SK-N-SH treated with all-trans-retinoic acid at 6 μM for 48 hours (cell line): Measurements from ENCODE around the gene SLC40A1.

Experiments used
- ATAC-seq: fragments of 200-7000 bp; cut with Tn5 transposase; 3 replicates; pipeline ENCODE4 v1.9.1; 2020; ENCODE audit warnings: mild to moderate bottlenecking, moderate library complexity
- ARNTL ChIP-seq: fragments of 450-650 bp; formaldehyde crosslinking; IDR thresholded peaks from 2 replicates; pipeline ENCODE4 v1.5.0; 2020; ENCODE audit warnings: low read depth, mild to moderate bottlenecking, moderate library complexity, borderline replicate concordance
- BACH2 ChIP-seq: fragments of 250-450 bp; sonication (Bioruptor Pico); IDR thresholded peaks from 2 replicates; pipeline ENCODE4 v1.9.0; 2021; ENCODE audit warnings: mild to moderate bottlenecking, borderline replicate concordance
- CSDC2 ChIP-seq: fragments of 250-450 bp; sonication (Bioruptor Pico); IDR thresholded peaks from 2 replicates; pipeline ENCODE4 v1.5.0; 2020; ENCODE audit warnings: mild to moderate bottlenecking, moderate library complexity
- ISL1 ChIP-seq: fragments of 250-450 bp; sonication (Bioruptor Pico); IDR thresholded peaks from 2 replicates; pipeline ENCODE4 v2.1.2; 2022; ENCODE audit warnings: mild to moderate bottlenecking, moderate library complexity
- OSR1 ChIP-seq: fragments of 250-450 bp; sonication (Bioruptor Pico); IDR thresholded peaks from 2 replicates; pipeline ENCODE4 v1.8.0; 2022; ENCODE audit warnings: moderate library complexity, mild to moderate bottlenecking, inconsistent platforms
- PPARA ChIP-seq: fragments of 250-450 bp; sonication (Bioruptor Pico); IDR thresholded peaks from 2 replicates; pipeline ENCODE4 v1.5.0; 2020; ENCODE audit warnings: mild to moderate bottlenecking, borderline replicate concordance
- SNAI2 ChIP-seq: fragments of 250-450 bp; sonication (Bioruptor Pico); IDR thresholded peaks from 2 replicates; pipeline ENCODE4 v1.5.0; 2020; ENCODE audit warnings: mild to moderate bottlenecking, moderate library complexity
- TCF4 ChIP-seq: fragments of 250-450 bp; sonication (Bioruptor Pico); IDR thresholded peaks from 2 replicates; pipeline ENCODE4 v1.8.0; 2021; ENCODE audit warnings: mild to moderate bottlenecking, moderate library complexity, borderline replicate concordance
- TOX ChIP-seq: fragments of 250-450 bp; sonication (Bioruptor Pico); IDR thresholded peaks from 2 replicates; pipeline ENCODE4 v1.8.0; 2021; ENCODE audit warnings: mild to moderate bottlenecking, moderate library complexity, borderline replicate concordance
- ZC3H10 ChIP-seq: fragments of 250-450 bp; sonication (Bioruptor Pico); IDR thresholded peaks from 2 replicates; pipeline ENCODE4 v1.5.1; 2021; ENCODE audit warnings: mild to moderate bottlenecking, moderate library complexity
- ZFP3 ChIP-seq: fragments of 250-450 bp; sonication (Bioruptor Pico); IDR thresholded peaks from 2 replicates; pipeline ENCODE4 v1.5.0; 2020; ENCODE audit warnings: mild to moderate bottlenecking, moderate library complexity
- ZFP30 ChIP-seq: fragments of 450-650 bp; formaldehyde crosslinking; IDR thresholded peaks from 2 replicates; pipeline ENCODE4 v1.5.0; 2022; ENCODE audit warnings: mild to moderate bottlenecking, moderate library complexity
- ZNF70 ChIP-seq: fragments of 450-650 bp; formaldehyde crosslinking; IDR thresholded peaks from 2 replicates; pipeline ENCODE4 v1.5.0; 2020; ENCODE audit warnings: mild to moderate bottlenecking, moderate library complexity
- TF ChIP-seq, protein P1 (sequence below): fragments of 250-450 bp; sonication (Bioruptor Pico); IDR thresholded peaks from 2 replicates; pipeline ENCODE4 v1.8.0; 2020; ENCODE audit warnings: mild to moderate bottlenecking, moderate library complexity, borderline replicate concordance
- TF ChIP-seq, protein P2 (sequence below): fragments of 250-450 bp; sonication (Bioruptor Pico); IDR thresholded peaks from 2 replicates; pipeline ENCODE4 v1.8.0; 2021; ENCODE audit warnings: low read depth, mild to moderate bottlenecking, moderate library complexity, borderline replicate concordance
- TF ChIP-seq, protein P3 (sequence below): fragments of 250-450 bp; sonication (Bioruptor Pico); IDR thresholded peaks from 2 replicates; pipeline ENCODE4 v1.5.0; 2020; ENCODE audit warnings: mild to moderate bottlenecking, moderate library complexity
- TF ChIP-seq, protein P4 (sequence below): fragments of 250-450 bp; sonication (Bioruptor Pico); IDR thresholded peaks from 2 replicates; pipeline ENCODE4 v1.5.1; 2021; ENCODE audit warnings: mild to moderate bottlenecking, moderate library complexity
- TF ChIP-seq, protein P5 (sequence below): fragments of 250-450 bp; sonication (Bioruptor Pico); IDR thresholded peaks from 2 replicates; pipeline ENCODE4 v1.5.1; 2020; ENCODE audit warnings: low read depth, mild to moderate bottlenecking, moderate library complexity

SLC40A1 gene

DNA sequence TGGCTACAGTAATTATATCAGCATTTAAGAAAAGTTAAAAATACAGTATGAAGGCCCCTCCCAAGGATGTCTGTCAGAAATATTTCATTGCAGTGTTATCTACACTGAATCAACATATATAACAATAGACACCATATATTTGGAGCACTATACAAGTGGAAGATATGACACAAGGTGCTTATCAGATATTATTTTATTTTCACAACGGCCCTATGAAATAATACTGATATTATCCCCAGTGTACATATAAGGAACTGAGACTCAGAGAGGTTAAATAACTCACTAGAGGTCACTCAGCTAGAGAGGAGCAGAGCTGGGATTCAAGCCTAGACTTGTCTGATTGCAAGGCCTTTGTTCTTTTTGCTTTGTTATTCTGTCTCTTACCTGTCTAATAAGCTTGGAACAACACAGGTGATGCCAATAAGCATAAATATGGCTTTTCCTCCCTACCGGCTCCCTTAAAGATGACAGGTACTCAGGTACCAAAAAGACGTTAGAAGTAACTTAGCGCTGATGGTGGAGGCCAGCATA lies 4.7 kb upstream of the SLC40A1 start:
- TF ChIP-seq CSDC2 (CRISPR knock-in tag), result no peak
- no peak for ATAC-seq

DNA sequence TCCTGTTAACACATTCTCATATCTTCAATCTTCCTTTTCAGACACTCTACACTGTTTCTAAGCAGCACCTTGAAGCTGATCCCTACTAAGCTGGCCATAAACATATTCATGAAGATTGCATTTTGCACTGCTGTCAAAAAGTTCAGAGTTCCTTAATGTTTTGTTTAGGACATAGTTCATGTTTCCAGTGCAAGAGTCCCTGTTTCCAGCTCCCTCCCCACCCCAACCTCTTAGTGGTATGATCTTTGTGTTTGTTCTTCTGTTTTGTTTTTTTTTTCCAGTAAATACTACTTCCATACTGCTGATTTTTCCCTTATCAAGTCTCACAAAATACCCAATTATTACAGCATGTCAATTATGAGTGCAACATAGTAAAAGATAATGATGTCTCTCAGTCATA lies 4.1 kb upstream of the SLC40A1 start:
- TF ChIP-seq, protein P1, sequence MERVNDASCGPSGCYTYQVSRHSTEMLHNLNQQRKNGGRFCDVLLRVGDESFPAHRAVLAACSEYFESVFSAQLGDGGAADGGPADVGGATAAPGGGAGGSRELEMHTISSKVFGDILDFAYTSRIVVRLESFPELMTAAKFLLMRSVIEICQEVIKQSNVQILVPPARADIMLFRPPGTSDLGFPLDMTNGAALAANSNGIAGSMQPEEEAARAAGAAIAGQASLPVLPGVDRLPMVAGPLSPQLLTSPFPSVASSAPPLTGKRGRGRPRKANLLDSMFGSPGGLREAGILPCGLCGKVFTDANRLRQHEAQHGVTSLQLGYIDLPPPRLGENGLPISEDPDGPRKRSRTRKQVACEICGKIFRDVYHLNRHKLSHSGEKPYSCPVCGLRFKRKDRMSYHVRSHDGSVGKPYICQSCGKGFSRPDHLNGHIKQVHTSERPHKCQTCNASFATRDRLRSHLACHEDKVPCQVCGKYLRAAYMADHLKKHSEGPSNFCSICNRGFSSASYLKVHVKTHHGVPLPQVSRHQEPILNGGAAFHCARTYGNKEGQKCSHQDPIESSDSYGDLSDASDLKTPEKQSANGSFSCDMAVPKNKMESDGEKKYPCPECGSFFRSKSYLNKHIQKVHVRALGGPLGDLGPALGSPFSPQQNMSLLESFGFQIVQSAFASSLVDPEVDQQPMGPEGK (CRISPR knock-in tag), result no peak
- TF ChIP-seq, protein P2, sequence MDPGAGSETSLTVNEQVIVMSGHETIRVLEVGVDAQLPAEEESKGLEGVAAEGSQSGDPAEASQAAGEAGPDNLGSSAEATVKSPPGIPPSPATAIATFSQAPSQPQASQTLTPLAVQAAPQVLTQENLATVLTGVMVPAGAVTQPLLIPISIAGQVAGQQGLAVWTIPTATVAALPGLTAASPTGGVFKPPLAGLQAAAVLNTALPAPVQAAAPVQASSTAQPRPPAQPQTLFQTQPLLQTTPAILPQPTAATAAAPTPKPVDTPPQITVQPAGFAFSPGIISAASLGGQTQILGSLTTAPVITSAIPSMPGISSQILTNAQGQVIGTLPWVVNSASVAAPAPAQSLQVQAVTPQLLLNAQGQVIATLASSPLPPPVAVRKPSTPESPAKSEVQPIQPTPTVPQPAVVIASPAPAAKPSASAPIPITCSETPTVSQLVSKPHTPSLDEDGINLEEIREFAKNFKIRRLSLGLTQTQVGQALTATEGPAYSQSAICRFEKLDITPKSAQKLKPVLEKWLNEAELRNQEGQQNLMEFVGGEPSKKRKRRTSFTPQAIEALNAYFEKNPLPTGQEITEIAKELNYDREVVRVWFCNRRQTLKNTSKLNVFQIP (CRISPR knock-in tag), result no peak
- no peak for TF ChIP-seq TCF4 (CRISPR knock-in tag)
- no peak for TF ChIP-seq CSDC2 (CRISPR knock-in tag)
- TF ChIP-seq PPARA (CRISPR knock-in tag), result no peak
- no peak for TF ChIP-seq ZFP3 (CRISPR knock-in tag)
- TF ChIP-seq BACH2 (CRISPR knock-in tag), result no peak
- TF ChIP-seq, protein P3, sequence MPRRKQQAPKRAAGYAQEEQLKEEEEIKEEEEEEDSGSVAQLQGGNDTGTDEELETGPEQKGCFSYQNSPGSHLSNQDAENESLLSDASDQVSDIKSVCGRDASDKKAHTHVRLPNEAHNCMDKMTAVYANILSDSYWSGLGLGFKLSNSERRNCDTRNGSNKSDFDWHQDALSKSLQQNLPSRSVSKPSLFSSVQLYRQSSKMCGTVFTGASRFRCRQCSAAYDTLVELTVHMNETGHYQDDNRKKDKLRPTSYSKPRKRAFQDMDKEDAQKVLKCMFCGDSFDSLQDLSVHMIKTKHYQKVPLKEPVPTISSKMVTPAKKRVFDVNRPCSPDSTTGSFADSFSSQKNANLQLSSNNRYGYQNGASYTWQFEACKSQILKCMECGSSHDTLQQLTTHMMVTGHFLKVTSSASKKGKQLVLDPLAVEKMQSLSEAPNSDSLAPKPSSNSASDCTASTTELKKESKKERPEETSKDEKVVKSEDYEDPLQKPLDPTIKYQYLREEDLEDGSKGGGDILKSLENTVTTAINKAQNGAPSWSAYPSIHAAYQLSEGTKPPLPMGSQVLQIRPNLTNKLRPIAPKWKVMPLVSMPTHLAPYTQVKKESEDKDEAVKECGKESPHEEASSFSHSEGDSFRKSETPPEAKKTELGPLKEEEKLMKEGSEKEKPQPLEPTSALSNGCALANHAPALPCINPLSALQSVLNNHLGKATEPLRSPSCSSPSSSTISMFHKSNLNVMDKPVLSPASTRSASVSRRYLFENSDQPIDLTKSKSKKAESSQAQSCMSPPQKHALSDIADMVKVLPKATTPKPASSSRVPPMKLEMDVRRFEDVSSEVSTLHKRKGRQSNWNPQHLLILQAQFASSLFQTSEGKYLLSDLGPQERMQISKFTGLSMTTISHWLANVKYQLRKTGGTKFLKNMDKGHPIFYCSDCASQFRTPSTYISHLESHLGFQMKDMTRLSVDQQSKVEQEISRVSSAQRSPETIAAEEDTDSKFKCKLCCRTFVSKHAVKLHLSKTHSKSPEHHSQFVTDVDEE (CRISPR knock-in tag), result no peak
- no peak for ATAC-seq

DNA sequence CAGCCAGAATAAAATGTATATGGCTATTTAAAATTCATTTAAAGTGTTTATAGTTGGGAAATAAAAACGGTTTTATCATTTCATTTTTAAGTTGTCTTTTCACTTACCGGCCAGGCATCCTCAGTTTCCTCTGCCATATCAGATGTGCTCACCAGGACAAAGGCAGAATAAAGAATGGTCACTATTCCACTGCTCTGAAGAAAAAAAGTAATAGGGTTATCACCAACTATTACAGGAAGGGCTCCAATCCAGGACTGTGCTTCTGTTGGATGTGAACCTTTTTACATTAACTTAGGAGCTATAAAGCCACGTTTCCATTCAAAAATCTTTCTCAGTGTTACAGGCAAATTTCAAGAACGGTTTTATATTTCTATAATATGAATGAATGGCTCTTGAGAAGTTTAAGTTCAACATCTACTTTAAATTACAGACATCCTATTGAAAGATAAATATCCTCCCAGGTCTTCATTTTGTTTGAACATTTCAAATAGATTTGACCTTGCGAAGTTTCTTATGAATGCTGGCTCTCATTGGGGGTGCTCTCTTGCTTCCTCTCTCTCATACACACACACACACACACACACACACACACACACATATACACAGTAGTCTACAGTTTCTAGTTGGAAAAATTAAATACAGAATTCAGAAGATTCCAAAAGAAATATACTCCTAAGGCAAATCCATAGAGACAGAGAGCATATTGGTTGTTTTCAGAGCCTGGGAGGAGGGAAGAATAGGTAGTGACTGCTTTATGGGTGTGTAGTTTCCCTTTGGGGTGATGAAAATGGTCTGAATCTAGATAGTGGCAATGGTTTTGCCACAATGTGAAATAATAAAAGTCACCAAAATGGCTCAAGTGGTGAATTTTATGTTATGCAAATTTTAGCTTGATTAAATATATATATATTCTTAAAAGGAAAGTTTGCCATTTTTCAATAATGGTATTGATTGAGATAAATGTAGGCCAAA lies 2.9 kb upstream of the SLC40A1 start:
- ATAC-seq, result no peak
- TF ChIP-seq TCF4 (CRISPR knock-in tag) (no peak), PPARA (CRISPR knock-in tag) (no peak), SNAI2 (CRISPR knock-in tag) (no peak), TOX (CRISPR knock-in tag) (no peak), ISL1 (no peak), ZFP3 (CRISPR knock-in tag) (no peak), OSR1 (CRISPR knock-in tag) (no peak), ZNF70 (CRISPR knock-in tag) (no peak), ARNTL (CRISPR knock-in tag) (no peak), ZC3H10 (CRISPR knock-in tag) (no peak), ZFP30 (CRISPR knock-in tag) (no peak)
- TF ChIP-seq, protein P4, sequence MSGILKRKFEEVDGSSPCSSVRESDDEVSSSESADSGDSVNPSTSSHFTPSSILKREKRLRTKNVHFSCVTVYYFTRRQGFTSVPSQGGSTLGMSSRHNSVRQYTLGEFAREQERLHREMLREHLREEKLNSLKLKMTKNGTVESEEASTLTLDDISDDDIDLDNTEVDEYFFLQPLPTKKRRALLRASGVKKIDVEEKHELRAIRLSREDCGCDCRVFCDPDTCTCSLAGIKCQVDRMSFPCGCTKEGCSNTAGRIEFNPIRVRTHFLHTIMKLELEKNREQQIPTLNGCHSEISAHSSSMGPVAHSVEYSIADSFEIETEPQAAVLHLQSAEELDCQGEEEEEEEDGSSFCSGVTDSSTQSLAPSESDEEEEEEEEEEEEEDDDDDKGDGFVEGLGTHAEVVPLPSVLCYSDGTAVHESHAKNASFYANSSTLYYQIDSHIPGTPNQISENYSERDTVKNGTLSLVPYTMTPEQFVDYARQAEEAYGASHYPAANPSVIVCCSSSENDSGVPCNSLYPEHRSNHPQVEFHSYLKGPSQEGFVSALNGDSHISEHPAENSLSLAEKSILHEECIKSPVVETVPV (CRISPR knock-in tag), result no peak
- TF ChIP-seq, protein P5, sequence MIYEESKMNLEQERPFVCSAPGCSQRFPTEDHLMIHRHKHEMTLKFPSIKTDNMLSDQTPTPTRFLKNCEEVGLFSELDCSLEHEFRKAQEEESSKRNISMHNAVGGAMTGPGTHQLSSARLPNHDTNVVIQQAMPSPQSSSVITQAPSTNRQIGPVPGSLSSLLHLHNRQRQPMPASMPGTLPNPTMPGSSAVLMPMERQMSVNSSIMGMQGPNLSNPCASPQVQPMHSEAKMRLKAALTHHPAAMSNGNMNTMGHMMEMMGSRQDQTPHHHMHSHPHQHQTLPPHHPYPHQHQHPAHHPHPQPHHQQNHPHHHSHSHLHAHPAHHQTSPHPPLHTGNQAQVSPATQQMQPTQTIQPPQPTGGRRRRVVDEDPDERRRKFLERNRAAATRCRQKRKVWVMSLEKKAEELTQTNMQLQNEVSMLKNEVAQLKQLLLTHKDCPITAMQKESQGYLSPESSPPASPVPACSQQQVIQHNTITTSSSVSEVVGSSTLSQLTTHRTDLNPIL, result no peak
